HFFc6 (cell line): Measurements from ENCODE around the gene PRKAR1A. TPM values are rescaled to one million over a fixed set of nuclear protein-coding genes. Genes with fewer than 3 reads are reported as not detected.

Experiments used
- DNase-seq: peaks from one replicate; pipeline ENCODE4 v3.0.0-alpha.2; 2018
- H3K27ac Mint-ChIP-seq: 2 replicates; pipeline ENCODE4 v1.8.0; 2020; ENCODE audit warnings: mild to moderate bottlenecking, mixed read lengths
- H3K27me3 Mint-ChIP-seq: 2 replicates; pipeline ENCODE4 v1.8.0; 2021; ENCODE audit warnings: mild to moderate bottlenecking, moderate library complexity, mixed read lengths; ENCODE audit not compliant: insufficient read depth
- H3K36me3 Mint-ChIP-seq: 2 replicates; pipeline ENCODE4 v1.8.0; 2021; ENCODE audit warnings: low read depth, mixed read lengths
- H3K4me1 Mint-ChIP-seq: 2 replicates; pipeline ENCODE4 v1.8.0; 2020; ENCODE audit warnings: low read depth, mixed read lengths
- H3K4me3 Mint-ChIP-seq: 2 replicates; pipeline ENCODE4 v1.8.0; 2020; ENCODE audit warnings: mild to moderate bottlenecking, moderate library complexity, mixed read lengths
- H3K9me3 Mint-ChIP-seq: 2 replicates; pipeline ENCODE4 v1.8.0; 2020; ENCODE audit warnings: mild to moderate bottlenecking, mixed read lengths
- CTCF ChIP-seq: fragments of 200-600 bp; sonication (generic); IDR thresholded peaks from 2 replicates; pipeline ENCODE4 v1.5.0; 2021; ENCODE audit warnings: antibody characterized with exemption, mild to moderate bottlenecking
- long read RNA-seq: library from polyadenylated mRNA; unstranded; transcript quantifications from one replicate; pipeline ENCODE4 v2.0.0, GENCODE V29; 2019
- total RNA-seq, 6 experiments: library from RNA; stranded (reverse); fragmentation: NEBNext Ultra II Directional; extraction: Animal tissue kit (Norgen Biotek cat#: 25700); gene quantifications; 2 replicates in 1 of 6; 3 replicates in 5 of 6; pipeline ENCODE4 v1.2.3, GENCODE V29; 2021

The PRKAR1A gene
- total RNA-seq, result 100 to 1,000 TPM; 265 to 302 (median 292) TPM
- long read RNA-seq, full-length matches to known transcripts, result 252 of 317 reads
- long read RNA-seq, partial matches to known transcripts, result 48 of 317 reads
- long read RNA-seq, other reads (novel, unspliced or antisense), result 17 of 317 reads

GRCh38 chr17:68512247-68512959 is at the start of gene PRKAR1A:
TSS of gene PRKAR1A (plus strand) at chr17:68512430. CDS start at chr17:68515400, 2,970 bp downstream.
- Mint-ChIP-seq H3K9me3 (no peaks in the 10 kb centered on the region), H3K27me3 (peaks cover 3% of the 10 kb centered on the region; the same call in 1 of the 2 replicates), H3K4me1 (peaks cover 45% of the 10 kb centered on the region), H3K4me3 (peak within 1 kb of the TSS; percentile 98), H3K36me3 (peaks cover 32% of the 10 kb centered on the region), H3K27ac (peak within 1 kb of the TSS; percentile 100)
- DNase-seq, result peak; percentile 88
- TF ChIP-seq CTCF, result peak; percentile 10; the same call in 1 of the 2 replicates

GRCh38 chr17:68463211-68464019 is 48.8 kb upstream of the PRKAR1A start:
- peak; percentile 66 for TF ChIP-seq CTCF
- Mint-ChIP-seq H3K4me3 (no peak overlapping the region), H3K36me3 (no peaks in the 10 kb centered on the region), H3K27ac (no peak overlapping the region), H3K27me3 (peaks cover 8% of the 10 kb centered on the region), H3K4me1 (peaks cover 36% of the 10 kb centered on the region), H3K9me3 (no peaks in the 10 kb centered on the region)
- no peak for DNase-seq

- TF ChIP-seq CTCF, result no peak
- Mint-ChIP-seq H3K4me1 (peaks cover 22% of the 10 kb centered on the region), H3K27me3 (peaks cover 10% of the 10 kb centered on the region), H3K9me3 (no peaks in the 10 kb centered on the region), H3K36me3 (no peaks in the 10 kb centered on the region), H3K4me3 (peak overlapping the region; percentile 62; the same call in 1 of the 2 replicates), H3K27ac (no peak overlapping the region)
- DNase-seq, result peak; percentile 13
Measured at GRCh38 chr17:68468334-68468733, 43.9 kb upstream of the PRKAR1A start.

GRCh38 chr17:68468788-68469187 is 43.4 kb upstream of the PRKAR1A start:
- H3K9me3 Mint-ChIP-seq, result no peaks in the 10 kb centered on the region
- TF ChIP-seq CTCF, result no peak
- no peak for DNase-seq
- H3K4me3 Mint-ChIP-seq, result peak overlapping the region; percentile 62; the same call in 1 of the 2 replicates
- peaks cover 10% of the 10 kb centered on the region for H3K27me3 Mint-ChIP-seq
- H3K27ac Mint-ChIP-seq, result no peak overlapping the region
- H3K4me1 Mint-ChIP-seq, result peaks cover 22% of the 10 kb centered on the region
- H3K36me3 Mint-ChIP-seq, result no peaks in the 10 kb centered on the region

GRCh38 chr17:68470961-68471360 is 41.3 kb upstream of the PRKAR1A start:
- H3K27me3 Mint-ChIP-seq, result peaks cover 12% of the 10 kb centered on the region
- no peaks in the 10 kb centered on the region for H3K9me3 Mint-ChIP-seq
- H3K4me3 Mint-ChIP-seq, result no peak overlapping the region
- H3K4me1 Mint-ChIP-seq, result peaks cover 20% of the 10 kb centered on the region
- no peak for DNase-seq
- no peaks in the 10 kb centered on the region for H3K36me3 Mint-ChIP-seq
- H3K27ac Mint-ChIP-seq, result no peak overlapping the region
- no peak for TF ChIP-seq CTCF
